ENCODE results near the gene NCBP1.

DNA sequence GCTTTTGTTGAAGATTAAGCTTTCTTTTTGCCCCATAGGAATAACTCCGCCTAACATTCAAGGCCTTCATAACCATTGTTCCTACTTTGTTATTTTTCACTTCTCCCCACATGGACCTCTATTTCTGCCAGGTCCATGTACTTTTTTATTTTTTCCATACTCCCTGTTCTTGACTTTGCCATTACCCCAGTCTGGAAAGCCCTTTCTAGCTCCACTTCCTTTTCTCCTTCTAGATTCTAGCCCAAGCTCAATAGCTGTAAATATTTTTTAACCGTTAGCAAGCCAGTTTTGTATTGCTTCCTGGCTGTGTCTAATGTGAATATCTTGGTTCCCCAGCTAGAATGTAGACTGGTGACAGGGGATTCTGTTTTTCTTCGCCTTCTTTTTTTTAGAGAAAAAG, 26.1 kb downstream of the NCBP1 start:
- TF ChIP-seq, protein P1, sequence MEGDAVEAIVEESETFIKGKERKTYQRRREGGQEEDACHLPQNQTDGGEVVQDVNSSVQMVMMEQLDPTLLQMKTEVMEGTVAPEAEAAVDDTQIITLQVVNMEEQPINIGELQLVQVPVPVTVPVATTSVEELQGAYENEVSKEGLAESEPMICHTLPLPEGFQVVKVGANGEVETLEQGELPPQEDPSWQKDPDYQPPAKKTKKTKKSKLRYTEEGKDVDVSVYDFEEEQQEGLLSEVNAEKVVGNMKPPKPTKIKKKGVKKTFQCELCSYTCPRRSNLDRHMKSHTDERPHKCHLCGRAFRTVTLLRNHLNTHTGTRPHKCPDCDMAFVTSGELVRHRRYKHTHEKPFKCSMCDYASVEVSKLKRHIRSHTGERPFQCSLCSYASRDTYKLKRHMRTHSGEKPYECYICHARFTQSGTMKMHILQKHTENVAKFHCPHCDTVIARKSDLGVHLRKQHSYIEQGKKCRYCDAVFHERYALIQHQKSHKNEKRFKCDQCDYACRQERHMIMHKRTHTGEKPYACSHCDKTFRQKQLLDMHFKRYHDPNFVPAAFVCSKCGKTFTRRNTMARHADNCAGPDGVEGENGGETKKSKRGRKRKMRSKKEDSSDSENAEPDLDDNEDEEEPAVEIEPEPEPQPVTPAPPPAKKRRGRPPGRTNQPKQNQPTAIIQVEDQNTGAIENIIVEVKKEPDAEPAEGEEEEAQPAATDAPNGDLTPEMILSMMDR (IDR thresholded peaks at IDR 0.05): no peak
- no peak for TF ChIP-seq EP300 (IDR thresholded peaks at IDR 0.05)
